Breast epithelium (tissue), 4 donors: ENCODE data around the gene WASHC2C. TPM values are rescaled to one million over a fixed set of nuclear protein-coding genes. Genes with fewer than 3 reads are reported as not detected.
"Not testable (repeated sequence)": the region's sequence is repeated elsewhere in the genome, so short reads cannot be mapped to it uniquely, and the experiment has no call there.

ENCODE experiments used
- DNase-seq, 2 donors: peaks; one replicate each; pipeline ENCODE4 v3.0.0-alpha.2; 2019; ENCODE audit warnings: low spot score in 2 of 2
- H3K27ac ChIP-seq, 2 donors: fragments of 200-600 bp; sonication (generic) in 1 of 2; one replicate each; pipeline ENCODE4 v1.5.1; 2016 to 2019; ENCODE audit warnings: mild to moderate bottlenecking in 1 of 2
- H3K27me3 ChIP-seq, 2 donors: fragments of 200-600 bp; sonication (generic) in 1 of 2; one replicate each; pipeline versions ENCODE4 v1.5.1 to v1.6.0; 2017 to 2019; ENCODE audit warnings: control low read depth in 1 of 2, mild to moderate bottlenecking in 1 of 2
- H3K36me3 ChIP-seq: fragments of 200-600 bp; one replicate; pipeline ENCODE4 v1.5.1; 2019
- H3K4me1 ChIP-seq, 2 donors: fragments of 200-600 bp; sonication (generic); one replicate each; pipeline ENCODE4 v1.5.1; 2016 to 2019; ENCODE audit warnings: control low read depth in 1 of 2
- H3K4me3 ChIP-seq, 3 donors: fragments of 200-600 bp; sonication (generic); 1 replicate in 2 of 3; 2 replicates in 1 of 3; pipeline ENCODE4 v1.5.1; 2016 to 2019; ENCODE audit warnings: mild to moderate bottlenecking in 3 of 3, moderate library complexity in 2 of 3
- H3K9me3 ChIP-seq, 2 donors: fragments of 200-600 bp; sonication (generic) in 1 of 2; one replicate each; pipeline ENCODE4 v1.5.1; 2016 to 2019; ENCODE audit warnings: control low read depth in 1 of 2
- CTCF ChIP-seq, 3 donors: fragments of 450-650 bp; IDR thresholded peaks; one replicate each; pipeline ENCODE4 v1.5.1; 2016 to 2017; ENCODE audit warnings: antibody characterized with exemption in 3 of 3, mild to moderate bottlenecking in 3 of 3, moderate library complexity in 3 of 3
- POLR2A ChIP-seq: fragments of 450-650 bp; IDR thresholded peaks from one replicate; pipeline ENCODE4 v1.6.1; 2016; ENCODE audit warnings: antibody characterized with exemption, mild to moderate bottlenecking, moderate library complexity
- POLR2AphosphoS5 ChIP-seq, 3 donors: sonication (generic); formaldehyde crosslinking; IDR thresholded peaks; one replicate each; pipeline ENCODE4 v1.6.1; 2017; ENCODE audit warnings: antibody characterized with exemption in 3 of 3
- intact Hi-C: fragments of 100-400 bp; cut with DNase I; formaldehyde crosslinking; loops from one replicate; pipeline ENCODE4 v1.15.1; 2023; ENCODE audit warnings: low total_unique reads
- total RNA-seq, 3 donors: library from RNA; depleted of rRNA; stranded (reverse); fragments of >200 nt; gene quantifications; one replicate each; pipeline ENCODE4 v1.1.0, GENCODE V29; 2016

WASHC2C gene
- total RNA-seq, 3 donors from 2014 or later, result 41.0 to 51.8 (median 49.4) TPM

GRCh38 chr10:45790694-45791426 lies 63.8 kb downstream of the WASHC2C start:
- H3K36me3 ChIP-seq, intact Hi-C loops, H3K27ac ChIP-seq, H3K9me3 ChIP-seq, H3K4me3 ChIP-seq, H3K4me1 ChIP-seq, H3K27me3 ChIP-seq, DNase-seq: not testable (repeated sequence)

- DNase-seq, intact Hi-C loops, H3K9me3 ChIP-seq, H3K27me3 ChIP-seq, H3K36me3 ChIP-seq, H3K4me3 ChIP-seq, H3K27ac ChIP-seq, H3K4me1 ChIP-seq: not testable (repeated sequence)
Observed at GRCh38 chr10:45794761-45795160, 67.7 kb downstream of the WASHC2C start.

- H3K9me3 ChIP-seq, intact Hi-C loops, DNase-seq, H3K4me1 ChIP-seq, H3K36me3 ChIP-seq, H3K27me3 ChIP-seq, H3K4me3 ChIP-seq, H3K27ac ChIP-seq: not testable (repeated sequence)
Observed at GRCh38 chr10:45803060-45804010, 76.3 kb downstream of the WASHC2C start.

GRCh38 chr10:45804996-45805395 lies 77.9 kb downstream of the WASHC2C start:
- H3K9me3 ChIP-seq, H3K36me3 ChIP-seq, intact Hi-C loops, H3K4me1 ChIP-seq, H3K4me3 ChIP-seq, DNase-seq, H3K27ac ChIP-seq, H3K27me3 ChIP-seq: not testable (repeated sequence)

- DNase-seq, result no peak
- Histone ChIP-seq H3K27me3 (no peaks in the 10 kb centered on the region), H3K4me1 (no peaks in the 10 kb centered on the region), H3K27ac (no peak overlapping the region), H3K9me3 (no peaks in the 10 kb centered on the region), H3K36me3 (no peaks in the 10 kb centered on the region), H3K4me3 (no peak overlapping the region)
- intact Hi-C loops, result no loop called here
- TF ChIP-seq POLR2AphosphoS5 (IDR thresholded peaks at IDR 0.05) (no peak), CTCF (IDR thresholded peaks at IDR 0.05) (no peak), POLR2A (no peak)
Observed at GRCh38 chr10:45809837-45810236, 82.8 kb downstream of the WASHC2C start.

- H3K4me3 ChIP-seq, result no peak overlapping the region
- no peaks in the 10 kb centered on the region for H3K27me3 ChIP-seq
- TF ChIP-seq POLR2AphosphoS5 (IDR thresholded peaks at IDR 0.05), result no peak
- TF ChIP-seq POLR2A, result no peak
- TF ChIP-seq CTCF (IDR thresholded peaks at IDR 0.05), result no peak
- intact Hi-C loops, result no loop called here
- H3K36me3 ChIP-seq, result no peaks in the 10 kb centered on the region
- no peak overlapping the region for H3K27ac ChIP-seq
- no peaks in the 10 kb centered on the region for H3K4me1 ChIP-seq
- H3K9me3 ChIP-seq, result no peaks in the 10 kb centered on the region
- DNase-seq, result no peak
Observed at GRCh38 chr10:45811075-45811474, 84.0 kb downstream of the WASHC2C start.

- H3K36me3 ChIP-seq, H3K27ac ChIP-seq, H3K27me3 ChIP-seq, intact Hi-C loops, H3K4me1 ChIP-seq, DNase-seq, H3K9me3 ChIP-seq, H3K4me3 ChIP-seq: not testable (repeated sequence)
Observed at GRCh38 chr10:45812959-45813358, 85.9 kb downstream of the WASHC2C start.

- H3K27me3 ChIP-seq, intact Hi-C loops, DNase-seq, H3K27ac ChIP-seq, H3K4me3 ChIP-seq, H3K4me1 ChIP-seq, H3K36me3 ChIP-seq: not testable (repeated sequence)
- H3K9me3 ChIP-seq, result peaks cover 0 to 10% of the 10 kb centered on the region in 2 donors
Observed at GRCh38 chr10:45814146-45814545, 87.1 kb downstream of the WASHC2C start.
